ENCODE data around the gene ZNF436. TPM values are rescaled to one million over a fixed set of nuclear protein-coding genes. Genes with fewer than 3 reads are reported as not detected.

Gene ZNF436
- total and polyA plus RNA-seq, 9 of the 15 experiments (the other 6 are each of a cell fraction or from before 2014, with no cell fraction given) = 2.1 to 11.3 (median 6.8) TPM

DNA sequence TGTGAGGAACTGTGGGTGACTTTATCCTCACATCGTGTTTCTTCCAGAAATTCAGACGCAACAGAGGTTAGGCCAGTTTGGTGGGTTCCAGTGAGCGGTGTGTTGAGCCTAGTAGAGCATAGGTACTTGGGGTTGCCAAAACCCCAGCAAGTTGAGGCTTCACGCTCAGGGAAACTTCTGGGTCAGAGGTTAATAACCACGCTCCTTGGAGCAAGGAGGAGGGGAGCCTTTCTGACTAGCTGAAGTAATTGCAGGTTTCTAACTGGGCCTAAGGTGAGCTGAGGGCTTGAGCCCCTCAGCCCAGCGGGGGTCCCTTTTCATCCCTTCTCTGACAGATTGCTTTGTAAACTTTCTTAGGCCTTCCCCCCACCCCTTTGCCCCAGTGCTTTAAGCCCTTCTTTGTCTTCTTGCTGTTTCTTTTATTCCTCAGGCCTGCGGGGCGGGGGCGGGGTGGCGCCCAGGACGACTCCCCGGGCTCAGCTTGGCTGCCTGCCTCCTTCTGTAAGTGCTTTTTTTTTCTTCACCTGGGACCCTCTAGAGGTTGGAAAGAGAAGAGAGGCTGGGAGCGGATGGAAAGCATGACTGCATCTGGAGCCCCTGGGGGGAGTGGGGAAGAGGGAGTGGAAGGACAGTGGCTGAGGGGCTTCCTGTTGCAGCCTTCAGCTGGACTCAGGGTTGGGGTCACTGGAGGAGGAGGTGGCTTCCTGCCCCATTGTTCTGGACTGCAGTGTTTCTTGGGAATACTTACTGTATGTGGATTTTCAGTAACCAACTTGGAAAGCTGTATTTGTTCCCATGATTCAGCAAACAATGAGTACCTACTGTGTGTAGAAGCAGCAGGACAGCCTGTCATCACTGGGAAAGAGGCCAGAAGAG lies 1.3 kb upstream of the ZNF436 start (continued):
- TF ChIP-seq, protein P1, sequence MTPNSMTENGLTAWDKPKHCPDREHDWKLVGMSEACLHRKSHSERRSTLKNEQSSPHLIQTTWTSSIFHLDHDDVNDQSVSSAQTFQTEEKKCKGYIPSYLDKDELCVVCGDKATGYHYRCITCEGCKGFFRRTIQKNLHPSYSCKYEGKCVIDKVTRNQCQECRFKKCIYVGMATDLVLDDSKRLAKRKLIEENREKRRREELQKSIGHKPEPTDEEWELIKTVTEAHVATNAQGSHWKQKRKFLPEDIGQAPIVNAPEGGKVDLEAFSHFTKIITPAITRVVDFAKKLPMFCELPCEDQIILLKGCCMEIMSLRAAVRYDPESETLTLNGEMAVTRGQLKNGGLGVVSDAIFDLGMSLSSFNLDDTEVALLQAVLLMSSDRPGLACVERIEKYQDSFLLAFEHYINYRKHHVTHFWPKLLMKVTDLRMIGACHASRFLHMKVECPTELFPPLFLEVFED (CRISPR knock-in tag; conservative IDR thresholded peaks at IDR 0.05) = no peak
- TF ChIP-seq RFX7 (CRISPR knock-in tag; IDR thresholded peaks at IDR 0.05) (no peak), NR2C2 (CRISPR knock-in tag; IDR thresholded peaks at IDR 0.05) (no peak), NR2C2 (tag; IDR thresholded peaks at IDR 0.05) (peak; percentile 82), GATA2 (CRISPR knock-in tag; IDR thresholded peaks at IDR 0.05) (no peak), GTF2A2 (tag; IDR thresholded peaks at IDR 0.05) (no peak), TEAD2 (tag; IDR thresholded peaks at IDR 0.05) (no peak), CCNT2 (IDR thresholded peaks at IDR 0.05; ENCODE audit: borderline replicate concordance, extremely low read depth, insufficient read length, low read depth, low read length) (no peak), CHCHD3 (CRISPR knock-in tag; IDR thresholded peaks at IDR 0.05) (no peak), CSDE1 (IDR thresholded peaks at IDR 0.05) (no peak), CBX1 (IDR thresholded peaks at IDR 0.05; ENCODE audit: low read depth) (no peak), ZNF717 (CRISPR knock-in tag; IDR thresholded peaks at IDR 0.05) (no peak), KLF13 (tag; IDR thresholded peaks at IDR 0.05; ENCODE audit: borderline replicate concordance, low read depth) (no peak), MAFF (IDR thresholded peaks at IDR 0.05; ENCODE audit: low read length) (0 out of 2 replicates have a peak, but pooled peaks have one; percentile 2), PCBP2 (IDR thresholded peaks at IDR 0.05; ENCODE audit: low read depth, low read length, poor library complexity, severe bottlenecking) (no peak), ETV5 (CRISPR knock-in tag; IDR thresholded peaks at IDR 0.05; ENCODE audit: low read depth) (peak; percentile 42; the same call in 1 of the 2 replicates), ZNF224 (CRISPR knock-in tag; IDR thresholded peaks at IDR 0.05) (no peak), ZNF778 (CRISPR knock-in tag; IDR thresholded peaks at IDR 0.05) (no peak), SRSF3 (IDR thresholded peaks at IDR 0.05; ENCODE audit: insufficient read depth, low read length) (no peak), SMAD4 (CRISPR knock-in tag; conservative IDR thresholded peaks at IDR 0.05) (no peak), ZNF134 (CRISPR knock-in tag; conservative IDR thresholded peaks at IDR 0.05) (no peak), CHD2 (IDR thresholded peaks at IDR 0.05; ENCODE audit: low read depth, low read length) (no peak), TAF9B (IDR thresholded peaks at IDR 0.05; ENCODE audit: partially characterized antibody) (no peak), TCF3 (CRISPR knock-in tag; IDR thresholded peaks at IDR 0.05) (no peak)
- TF ChIP-seq, protein P2, sequence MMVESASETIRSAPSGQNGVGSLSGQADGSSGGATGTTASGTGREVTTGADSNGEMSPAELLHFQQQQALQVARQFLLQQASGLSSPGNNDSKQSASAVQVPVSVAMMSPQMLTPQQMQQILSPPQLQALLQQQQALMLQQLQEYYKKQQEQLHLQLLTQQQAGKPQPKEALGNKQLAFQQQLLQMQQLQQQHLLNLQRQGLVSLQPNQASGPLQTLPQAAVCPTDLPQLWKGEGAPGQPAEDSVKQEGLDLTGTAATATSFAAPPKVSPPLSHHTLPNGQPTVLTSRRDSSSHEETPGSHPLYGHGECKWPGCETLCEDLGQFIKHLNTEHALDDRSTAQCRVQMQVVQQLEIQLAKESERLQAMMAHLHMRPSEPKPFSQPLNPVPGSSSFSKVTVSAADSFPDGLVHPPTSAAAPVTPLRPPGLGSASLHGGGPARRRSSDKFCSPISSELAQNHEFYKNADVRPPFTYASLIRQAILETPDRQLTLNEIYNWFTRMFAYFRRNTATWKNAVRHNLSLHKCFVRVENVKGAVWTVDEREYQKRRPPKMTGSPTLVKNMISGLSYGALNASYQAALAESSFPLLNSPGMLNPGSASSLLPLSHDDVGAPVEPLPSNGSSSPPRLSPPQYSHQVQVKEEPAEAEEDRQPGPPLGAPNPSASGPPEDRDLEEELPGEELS (CRISPR knock-in tag; IDR thresholded peaks at IDR 0.05; ENCODE audit: borderline replicate concordance) = no peak
- TF ChIP-seq, protein P3, sequence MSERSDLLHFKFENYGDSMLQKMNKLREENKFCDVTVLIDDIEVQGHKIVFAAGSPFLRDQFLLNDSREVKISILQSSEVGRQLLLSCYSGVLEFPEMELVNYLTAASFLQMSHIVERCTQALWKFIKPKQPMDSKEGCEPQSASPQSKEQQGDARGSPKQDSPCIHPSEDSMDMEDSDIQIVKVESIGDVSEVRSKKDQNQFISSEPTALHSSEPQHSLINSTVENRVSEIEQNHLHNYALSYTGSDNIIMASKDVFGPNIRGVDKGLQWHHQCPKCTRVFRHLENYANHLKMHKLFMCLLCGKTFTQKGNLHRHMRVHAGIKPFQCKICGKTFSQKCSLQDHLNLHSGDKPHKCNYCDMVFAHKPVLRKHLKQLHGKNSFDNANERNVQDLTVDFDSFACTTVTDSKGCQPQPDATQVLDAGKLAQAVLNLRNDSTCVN (CRISPR knock-in tag; IDR thresholded peaks at IDR 0.05) = no peak
